Measurements from ENCODE around the gene BAG3. TPM values are rescaled to one million over a fixed set of nuclear protein-coding genes. Genes with fewer than 3 reads are reported as not detected.

Gene BAG3
- total and polyA plus RNA-seq, 2 of the 4 experiments (the other 2 are of a cell fraction): 5.4 to 42.5 TPM

DNA sequence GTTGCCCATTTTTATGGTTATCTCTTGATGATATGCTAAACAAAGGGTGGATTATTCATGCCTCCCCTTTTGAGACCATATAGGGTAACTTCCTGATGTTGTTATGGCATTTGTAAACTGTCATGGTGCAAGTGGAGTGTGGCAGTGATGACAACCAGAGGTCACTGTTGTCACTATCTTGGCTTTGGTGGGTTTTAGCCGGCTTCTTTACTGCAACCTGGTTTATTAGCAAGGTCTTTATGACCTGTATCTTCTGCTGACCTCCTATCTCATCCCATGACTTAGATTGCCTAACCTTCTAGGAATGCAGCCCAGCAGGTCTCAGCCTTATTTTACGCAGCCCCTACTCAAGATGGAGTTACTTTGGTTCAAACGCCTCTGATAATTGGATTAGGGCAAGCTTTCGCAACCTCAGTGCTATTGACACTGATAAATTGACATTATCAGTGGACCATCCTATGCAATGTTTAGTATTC is 36.9 kb downstream of the BAG3 start (continued):
- TF ChIP-seq ELK1 (IDR thresholded peaks at IDR 0.05; ENCODE audit: borderline replicate concordance, low read depth, low read length) (no peak), RCOR1 (IDR thresholded peaks at IDR 0.05; ENCODE audit: insufficient replicate concordance, low read length) (no peak), NFE2L2 (IDR thresholded peaks at IDR 0.05; ENCODE audit: low read depth, low read length) (no peak)

DNA sequence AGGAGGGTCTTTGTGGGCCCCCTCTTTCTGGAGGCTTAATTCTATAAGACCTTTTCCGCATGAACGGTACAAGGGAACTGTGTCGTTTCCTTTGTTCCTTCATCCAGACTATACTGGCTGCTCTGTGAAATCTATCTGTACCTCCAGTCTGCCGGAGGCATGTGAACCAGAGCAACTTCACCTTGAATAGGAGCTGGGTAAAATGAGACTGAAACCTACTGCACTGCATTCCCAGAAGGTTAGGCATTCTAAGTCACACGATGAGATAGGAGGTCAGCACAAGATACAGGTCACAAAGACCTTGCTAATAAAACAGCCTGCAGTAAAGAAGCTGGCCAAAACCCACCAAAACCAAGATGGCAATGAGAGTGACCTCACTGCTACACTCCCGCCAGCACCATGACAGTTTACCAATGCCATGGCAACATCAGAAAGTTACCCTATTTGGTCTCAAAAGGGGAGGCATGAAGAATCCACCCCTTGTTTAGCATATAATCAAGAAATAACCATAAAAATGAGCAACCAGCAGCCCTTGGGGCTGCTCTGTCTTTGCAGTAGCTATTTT is 37.9 kb downstream of the BAG3 start:
- dilution Hi-C loops (cut with HindIII; ENCODE audit: low sequenced_read_pairs, unreplicated experiment) (no loop called here), intact Hi-C loops (cut with micrococcal nuclease) (loop anchor here (5.0 to 10.0 kb wide), 2 partner anchors 648 to 1186 kb away; no protein-coding TSS in a partner anchor), in situ Hi-C loops (cut with MboI; ENCODE audit: low sequenced_read_pairs) (no loop called here)
- Histone ChIP-seq H3K79me1 (ENCODE audit: low read depth in 1 of 2, low read length in 2 of 2) (no peaks in the 10 kb centered on the region), H3K4me3 (ENCODE audit: insufficient read depth, low read depth, low read length) (no peak overlapping the region), H4K91ac (ENCODE audit: insufficient read depth, low read depth, low read length) (no peak overlapping the region), H3K9ac (ENCODE audit: low read depth, low read length) (no peak overlapping the region), H2BK5ac (ENCODE audit: low read depth, low read length, poor library complexity, severe bottlenecking) (no peak overlapping the region), H3K4me2 (ENCODE audit: low read depth, low read length) (no peak overlapping the region), H3K9me3 (ENCODE audit: control insufficient read depth, insufficient read depth, low read length) (no peaks in the 10 kb centered on the region), H2AFZ (replicated peaks; ENCODE audit: low read length, poor library complexity) (no peak overlapping the region), H2AK5ac (ENCODE audit: low read depth, low read length) (no peak overlapping the region), H3K56ac (ENCODE audit: extremely low read depth, insufficient read depth, low read length) (no peak overlapping the region), H4K20me1 (ENCODE audit: insufficient read depth, low read length) (no peaks in the 10 kb centered on the region), H3K18ac (ENCODE audit: low read depth, low read length) (no peak overlapping the region), H3K27me3 (ENCODE audit: control insufficient read depth, insufficient read depth, low read length) (no peaks in the 10 kb centered on the region), H3K36me3 (ENCODE audit: control insufficient read depth, insufficient read depth, low read length) (no peaks in the 10 kb centered on the region), H2BK20ac (ENCODE audit: low read depth, low read length) (no peak overlapping the region), H4K5ac (ENCODE audit: low read depth, low read length) (no peak overlapping the region), H3K23ac (ENCODE audit: low read depth, low read length) (no peak overlapping the region), H2AK9ac (replicated peaks; ENCODE audit: low read depth, low read length, poor library complexity) (no peak overlapping the region), H2BK120ac (ENCODE audit: low read depth, low read length) (no peak overlapping the region), H3K27ac (ENCODE audit: insufficient read depth, low read length) (no peak overlapping the region), H4K8ac (ENCODE audit: low read depth in 2 of 2, low read length in 2 of 2) (no peak overlapping the region), H3K4ac (ENCODE audit: low read depth, low read length) (no peak overlapping the region), H3K9me1 (ENCODE audit: insufficient read depth, low read length) (no peaks in the 10 kb centered on the region), H3K4me1 (ENCODE audit: control insufficient read depth, insufficient read depth, low read length) (no peaks in the 10 kb centered on the region), H3K14ac (replicated peaks; ENCODE audit: low read depth, low read length) (no peak overlapping the region), H2BK15ac (ENCODE audit: low read depth, low read length) (no peak overlapping the region)
- ATAC-seq (ENCODE audit: low read depth) (no peak), DNase-seq (no peak)
- CTCF ChIA-PET: interaction anchor here (0.6 kb wide), 1 partner anchor 490 kb away, joined by 7 read pairs; no protein-coding TSS in a partner anchor
- POLR2A ChIA-PET (ENCODE audit: unreplicated experiment): no interaction called here
- no TSS peak for BruUV-seq (replicated peaks)
- no peak for TF ChIP-seq FOS (IDR thresholded peaks at IDR 0.05; ENCODE audit: low read depth, low read length)
- no peak for TF ChIP-seq MXI1 (IDR thresholded peaks at IDR 0.05; ENCODE audit: borderline replicate concordance, low read depth, low read length)
- TF ChIP-seq RCOR1 (IDR thresholded peaks at IDR 0.05; ENCODE audit: insufficient replicate concordance, low read length): no peak
- no peak for TF ChIP-seq POLR2A (IDR thresholded peaks at IDR 0.05; ENCODE audit: low read depth, low read length)
- TF ChIP-seq SMC3 (IDR thresholded peaks at IDR 0.05; ENCODE audit: low read depth, low read length): no peak
- TF ChIP-seq USF2 (IDR thresholded peaks at IDR 0.05; ENCODE audit: low read depth, low read length): no peak
- TF ChIP-seq MAFK (IDR thresholded peaks at IDR 0.05; ENCODE audit: low read depth, low read length): no peak
- no CpG with 5 or more reads among the region's 6 CpGs for WGBS, 2 experiments (ENCODE audit: extremely low coverage in 2 of 2, insufficient read length in 1 of 2)
